Measurements from ENCODE around the gene SEPSECS.
A peak's percentile ranks its signal among the peaks of the same experiment; 100 is the strongest.

SEPSECS gene

GRCh38 chr4:25184056-25184455 is 23.8 kb upstream of the SEPSECS start:
- no peaks in the 10 kb centered on the region; the same call in 1 of the 2 replicates for H3K9me3 ChIP-seq
- no peak overlapping the region for H3K4me3 ChIP-seq (ENCODE audit: low read depth, low read length)
- TF ChIP-seq CTCF (IDR thresholded peaks at IDR 0.05; ENCODE audit: low read depth, low read length), result no peak
- H3K27me3 ChIP-seq, result no peaks in the 10 kb centered on the region
- H3K36me3 ChIP-seq, result no peaks in the 10 kb centered on the region
- DNase-seq, result no peak
- H3K4me1 ChIP-seq, result no peaks in the 10 kb centered on the region

- no peaks in the 10 kb centered on the region for H3K4me1 ChIP-seq
- H3K36me3 ChIP-seq, result no peaks in the 10 kb centered on the region
- DNase-seq, result no peak
- no peaks in the 10 kb centered on the region for H3K27me3 ChIP-seq
- no peaks in the 10 kb centered on the region; the same call in 1 of the 2 replicates for H3K9me3 ChIP-seq
- TF ChIP-seq CTCF (IDR thresholded peaks at IDR 0.05; ENCODE audit: low read depth, low read length), result no peak
- H3K4me3 ChIP-seq (ENCODE audit: low read depth, low read length), result no peak overlapping the region
Observed at GRCh38 chr4:25182937-25183336, 22.7 kb upstream of the SEPSECS start.

GRCh38 chr4:25180524-25181131 is 20.4 kb upstream of the SEPSECS start:
- Histone ChIP-seq H3K27me3 (no peaks in the 10 kb centered on the region), H3K4me1 (no peaks in the 10 kb centered on the region), H3K4me3 (ENCODE audit: low read depth, low read length) (no peak overlapping the region), H3K36me3 (no peaks in the 10 kb centered on the region), H3K9me3 (no peaks in the 10 kb centered on the region; the same call in 1 of the 2 replicates)
- TF ChIP-seq CTCF (IDR thresholded peaks at IDR 0.05; ENCODE audit: low read depth, low read length), result peak; percentile 86
- peak; percentile 51 for DNase-seq

- H3K4me1 ChIP-seq, result no peaks in the 10 kb centered on the region
- no peaks in the 10 kb centered on the region for H3K27me3 ChIP-seq
- no peaks in the 10 kb centered on the region for H3K36me3 ChIP-seq
- H3K4me3 ChIP-seq (ENCODE audit: low read depth, low read length), result no peak overlapping the region
- no peak for TF ChIP-seq CTCF (IDR thresholded peaks at IDR 0.05; ENCODE audit: low read depth, low read length)
- no peaks in the 10 kb centered on the region; the same call in 1 of the 2 replicates for H3K9me3 ChIP-seq
- DNase-seq, result no peak
Observed at GRCh38 chr4:25178838-25179261, 18.6 kb upstream of the SEPSECS start.

GRCh38 chr4:25177147-25177546 is 16.9 kb upstream of the SEPSECS start:
- Histone ChIP-seq H3K9me3 (no peaks in the 10 kb centered on the region), H3K4me3 (ENCODE audit: low read depth, low read length) (no peak overlapping the region), H3K4me1 (no peaks in the 10 kb centered on the region), H3K36me3 (no peaks in the 10 kb centered on the region), H3K27me3 (no peaks in the 10 kb centered on the region)
- no peak for TF ChIP-seq CTCF (IDR thresholded peaks at IDR 0.05; ENCODE audit: low read depth, low read length)
- DNase-seq, result no peak

GRCh38 chr4:25174674-25175073 is 14.4 kb upstream of the SEPSECS start:
- no peaks in the 10 kb centered on the region for H3K27me3 ChIP-seq
- DNase-seq, result no peak
- no peaks in the 10 kb centered on the region for H3K9me3 ChIP-seq
- no peaks in the 10 kb centered on the region for H3K4me1 ChIP-seq
- no peak for TF ChIP-seq CTCF (IDR thresholded peaks at IDR 0.05; ENCODE audit: low read depth, low read length)
- H3K36me3 ChIP-seq, result no peaks in the 10 kb centered on the region
- no peak overlapping the region for H3K4me3 ChIP-seq (ENCODE audit: low read depth, low read length)
